ENCODE results near the gene HOXB2.

HOXB2 gene

GRCh38 chr17:48578616-48579470, 33.9 kb upstream of the HOXB2 start:
- DNase-seq (ENCODE audit: low read depth), result no peak

GRCh38 chr17:48577946-48578615, 33.2 kb upstream of the HOXB2 start, which contains the start of gene HOXB4:
TSS of gene HOXB4 (minus strand) at chr17:48578350. CDS start at chr17:48578319, 31 bp downstream.
- no peak for DNase-seq (ENCODE audit: low read depth)

GRCh38 chr17:48577330-48577945, 32.5 kb upstream of the HOXB2 start:
- no peak for DNase-seq (ENCODE audit: low read depth)

GRCh38 chr17:48576479-48577309, 31.8 kb upstream of the HOXB2 start:
- DNase-seq (ENCODE audit: low read depth), result peak; percentile 57

- no peak for DNase-seq (ENCODE audit: low read depth)
Observed at GRCh38 chr17:48575673-48576478, 31.0 kb upstream of the HOXB2 start.

- DNase-seq (ENCODE audit: low read depth), result no peak
Observed at GRCh38 chr17:48575066-48575582, 30.2 kb upstream of the HOXB2 start.

GRCh38 chr17:48574505-48575065, 29.7 kb upstream of the HOXB2 start:
- DNase-seq (ENCODE audit: low read depth), result no peak

- DNase-seq (ENCODE audit: low read depth), result no peak
Observed at GRCh38 chr17:48571826-48572417, 27.0 kb upstream of the HOXB2 start.

- DNase-seq (ENCODE audit: low read depth), result no peak
Observed at GRCh38 chr17:48571024-48571818, 26.3 kb upstream of the HOXB2 start.

- DNase-seq (ENCODE audit: low read depth), result no peak
Observed at GRCh38 chr17:48570325-48571023, 25.6 kb upstream of the HOXB2 start.

- DNase-seq (ENCODE audit: low read depth), result no peak
Observed at GRCh38 chr17:48569674-48570324, 24.9 kb upstream of the HOXB2 start.

GRCh38 chr17:48569240-48569582, 24.3 kb upstream of the HOXB2 start:
- DNase-seq (ENCODE audit: low read depth), result no peak

- no peak for DNase-seq (ENCODE audit: low read depth)
Observed at GRCh38 chr17:48568499-48569239, 23.8 kb upstream of the HOXB2 start.

GRCh38 chr17:48567646-48568354, 22.9 kb upstream of the HOXB2 start:
- DNase-seq (ENCODE audit: low read depth), result no peak

GRCh38 chr17:48567209-48567608, 22.3 kb upstream of the HOXB2 start:
- no peak for DNase-seq (ENCODE audit: low read depth)

- no peak for DNase-seq (ENCODE audit: low read depth)
Observed at GRCh38 chr17:48566717-48567116, 21.8 kb upstream of the HOXB2 start.

Measured in ELR (cell line).